ENCODE measurements around the gene FHIT. TPM values are rescaled to one million over a fixed set of nuclear protein-coding genes. Genes with fewer than 3 reads are reported as not detected.

The FHIT gene
- total and polyA plus RNA-seq, 2 of the 4 experiments (the other 2 are of a cell fraction) = 0.07 TPM; not detected in 1

DNA sequence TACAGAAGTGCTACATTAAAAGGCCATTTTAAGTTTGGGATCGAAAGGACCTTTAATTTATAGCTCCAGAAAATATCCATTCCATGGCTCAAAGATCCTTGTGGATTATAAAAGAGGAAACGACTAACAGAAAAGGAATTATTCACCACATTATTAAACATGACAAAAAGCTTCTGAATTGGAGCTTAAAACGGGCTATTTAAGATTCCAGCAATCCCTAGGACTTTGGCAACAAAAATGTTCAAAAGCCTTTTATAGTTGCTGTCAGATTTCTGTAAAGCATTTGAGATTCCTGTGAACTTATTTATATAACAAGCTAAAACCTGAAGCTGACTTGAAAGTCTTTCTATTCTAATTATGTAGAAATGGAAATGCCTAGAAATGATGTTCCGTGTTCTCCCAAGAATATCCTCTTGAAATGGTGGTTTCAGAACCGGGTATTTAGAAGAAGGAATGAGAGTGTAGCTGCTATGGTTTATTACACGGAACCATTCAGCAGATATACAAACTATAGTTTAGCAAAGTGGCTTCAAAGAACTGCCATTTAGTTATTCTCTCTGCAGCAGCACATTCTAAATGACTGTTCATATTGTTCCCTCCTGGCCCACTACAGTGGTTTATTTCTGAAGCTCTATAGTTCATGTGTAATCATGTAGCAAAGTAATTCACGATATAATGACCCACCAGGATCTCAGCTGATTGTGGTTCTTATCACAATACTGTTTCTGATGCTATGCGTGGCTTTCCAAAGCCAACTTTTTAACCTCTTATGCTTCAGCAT, 961.7 kb downstream of the FHIT start:
- TF ChIP-seq, protein P1, sequence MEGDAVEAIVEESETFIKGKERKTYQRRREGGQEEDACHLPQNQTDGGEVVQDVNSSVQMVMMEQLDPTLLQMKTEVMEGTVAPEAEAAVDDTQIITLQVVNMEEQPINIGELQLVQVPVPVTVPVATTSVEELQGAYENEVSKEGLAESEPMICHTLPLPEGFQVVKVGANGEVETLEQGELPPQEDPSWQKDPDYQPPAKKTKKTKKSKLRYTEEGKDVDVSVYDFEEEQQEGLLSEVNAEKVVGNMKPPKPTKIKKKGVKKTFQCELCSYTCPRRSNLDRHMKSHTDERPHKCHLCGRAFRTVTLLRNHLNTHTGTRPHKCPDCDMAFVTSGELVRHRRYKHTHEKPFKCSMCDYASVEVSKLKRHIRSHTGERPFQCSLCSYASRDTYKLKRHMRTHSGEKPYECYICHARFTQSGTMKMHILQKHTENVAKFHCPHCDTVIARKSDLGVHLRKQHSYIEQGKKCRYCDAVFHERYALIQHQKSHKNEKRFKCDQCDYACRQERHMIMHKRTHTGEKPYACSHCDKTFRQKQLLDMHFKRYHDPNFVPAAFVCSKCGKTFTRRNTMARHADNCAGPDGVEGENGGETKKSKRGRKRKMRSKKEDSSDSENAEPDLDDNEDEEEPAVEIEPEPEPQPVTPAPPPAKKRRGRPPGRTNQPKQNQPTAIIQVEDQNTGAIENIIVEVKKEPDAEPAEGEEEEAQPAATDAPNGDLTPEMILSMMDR (conservative IDR thresholded peaks at IDR 0.05; ENCODE audit: low read depth, low read length) = no peak
- no peak for TF ChIP-seq MXI1 (IDR thresholded peaks at IDR 0.05; ENCODE audit: borderline replicate concordance, low read depth, low read length)
- WGBS, 2 experiments (ENCODE audit: extremely low coverage in 2 of 2, insufficient read length in 1 of 2) = no CpG with 5 or more reads among the region's 8 CpGs
- dilution Hi-C loops (cut with HindIII; ENCODE audit: low sequenced_read_pairs, unreplicated experiment) (no loop called here), in situ Hi-C loops (cut with MboI; ENCODE audit: low sequenced_read_pairs) (no loop called here), intact Hi-C loops (cut with micrococcal nuclease) (no loop called here)
- Histone ChIP-seq H2AK5ac (ENCODE audit: low read depth, low read length) (no peak overlapping the region), H2BK120ac (ENCODE audit: low read depth, low read length) (no peak overlapping the region), H2BK15ac (ENCODE audit: low read depth, low read length) (no peak overlapping the region), H3K9me1 (ENCODE audit: insufficient read depth, low read length) (no peaks in the 10 kb centered on the region), H2BK5ac (ENCODE audit: low read depth, low read length, poor library complexity, severe bottlenecking) (no peak overlapping the region), H3K27me3 (ENCODE audit: control insufficient read depth, insufficient read depth, low read length) (no peaks in the 10 kb centered on the region), H4K8ac (ENCODE audit: low read depth in 2 of 2, low read length in 2 of 2) (no peak overlapping the region), H3K4me3 (ENCODE audit: insufficient read depth, low read depth, low read length) (no peak overlapping the region), H3K23ac (ENCODE audit: low read depth, low read length) (no peak overlapping the region), H3K4ac (ENCODE audit: low read depth, low read length) (no peak overlapping the region), H2AFZ (replicated peaks; ENCODE audit: low read length, poor library complexity) (no peak overlapping the region), H3K9ac (ENCODE audit: low read depth, low read length) (no peak overlapping the region), H3K4me1 (ENCODE audit: control insufficient read depth, insufficient read depth, low read length) (peaks cover 5% of the 10 kb centered on the region), H4K91ac (ENCODE audit: insufficient read depth, low read depth, low read length) (no peak overlapping the region), H3K56ac (ENCODE audit: extremely low read depth, insufficient read depth, low read length) (no peak overlapping the region), H2BK20ac (ENCODE audit: low read depth, low read length) (no peak overlapping the region), H4K5ac (ENCODE audit: low read depth, low read length) (no peak overlapping the region), H3K4me2 (ENCODE audit: low read depth, low read length) (0 out of 2 replicates have a peak overlapping the region, but pooled peaks have one; percentile 28), H3K14ac (replicated peaks; ENCODE audit: low read depth, low read length) (no peak overlapping the region), H3K27ac (ENCODE audit: insufficient read depth, low read length) (no peak overlapping the region), H3K36me3 (ENCODE audit: control insufficient read depth, insufficient read depth, low read length) (no peaks in the 10 kb centered on the region), H4K20me1 (ENCODE audit: insufficient read depth, low read length) (no peaks in the 10 kb centered on the region), H2AK9ac (replicated peaks; ENCODE audit: low read depth, low read length, poor library complexity) (no peak overlapping the region), H3K9me3 (ENCODE audit: control insufficient read depth, insufficient read depth, low read length) (no peaks in the 10 kb centered on the region), H3K18ac (ENCODE audit: low read depth, low read length) (no peak overlapping the region), H3K79me1 (ENCODE audit: low read depth in 1 of 2, low read length in 2 of 2) (no peaks in the 10 kb centered on the region)
- ChIA-PET POLR2A (ENCODE audit: unreplicated experiment) (no interaction called here), CTCF (no interaction called here)
- DNase-seq (peak; percentile 22), ATAC-seq (ENCODE audit: low read depth) (no peak)
- BruUV-seq (replicated peaks) = no TSS peak
